Diencephalon (tissue), 1 donor: ENCODE results near the gene TFPI2. TPM values are rescaled to one million over a fixed set of nuclear protein-coding genes. Genes with fewer than 3 reads are reported as not detected.

Experiments
- small RNA-seq: library from RNA; depleted of rRNA; stranded (forward); fragments of <200 nt; gene quantifications from one replicate; pipeline ENCODE3, GENCODE V24; 2014
- total RNA-seq: library from RNA; depleted of rRNA; stranded (reverse); fragments of >200 nt; gene quantifications from one replicate; pipeline ENCODE4 v1.2.3, GENCODE V29; 2014

The TFPI2 gene, protein sequence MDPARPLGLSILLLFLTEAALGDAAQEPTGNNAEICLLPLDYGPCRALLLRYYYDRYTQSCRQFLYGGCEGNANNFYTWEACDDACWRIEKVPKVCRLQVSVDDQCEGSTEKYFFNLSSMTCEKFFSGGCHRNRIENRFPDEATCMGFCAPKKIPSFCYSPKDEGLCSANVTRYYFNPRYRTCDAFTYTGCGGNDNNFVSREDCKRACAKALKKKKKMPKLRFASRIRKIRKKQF
- total RNA-seq: 0.92 TPM

DNA sequence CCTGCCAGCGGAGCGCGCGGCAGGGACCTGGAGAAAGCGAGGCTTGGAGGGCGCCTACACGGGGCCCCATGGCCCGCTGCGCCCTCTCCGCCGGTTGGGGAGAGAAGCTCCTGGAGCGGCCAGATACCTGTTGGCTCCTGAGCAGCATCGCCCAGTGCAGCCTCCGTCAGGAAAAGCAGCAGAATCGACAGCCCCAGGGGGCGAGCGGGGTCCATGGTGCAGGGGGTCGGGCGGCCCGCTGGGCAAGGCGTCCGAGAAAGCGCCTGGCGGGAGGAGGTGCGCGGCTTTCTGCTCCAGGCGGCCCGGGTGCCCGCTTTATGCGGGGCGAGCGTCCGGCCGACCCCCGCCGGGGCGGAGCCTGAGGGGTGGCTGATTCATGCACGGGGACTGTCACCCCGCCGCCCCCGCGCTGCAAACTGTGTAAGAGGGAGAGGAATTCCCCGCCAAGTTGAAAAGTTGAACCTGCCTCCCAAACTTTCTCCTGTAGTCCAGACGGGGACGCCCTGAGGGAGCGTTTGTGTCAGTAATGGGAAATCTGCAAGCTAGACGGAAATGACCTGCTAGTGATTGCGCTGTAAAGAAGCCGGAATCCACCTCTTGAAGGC lies at the start of gene TFPI2:
Gene TFPI2, minus strand, starts transcription at position 290 of the 605 bp plus-strand sequence. Its CDS starts 75 bp downstream, at position 215.

DNA sequence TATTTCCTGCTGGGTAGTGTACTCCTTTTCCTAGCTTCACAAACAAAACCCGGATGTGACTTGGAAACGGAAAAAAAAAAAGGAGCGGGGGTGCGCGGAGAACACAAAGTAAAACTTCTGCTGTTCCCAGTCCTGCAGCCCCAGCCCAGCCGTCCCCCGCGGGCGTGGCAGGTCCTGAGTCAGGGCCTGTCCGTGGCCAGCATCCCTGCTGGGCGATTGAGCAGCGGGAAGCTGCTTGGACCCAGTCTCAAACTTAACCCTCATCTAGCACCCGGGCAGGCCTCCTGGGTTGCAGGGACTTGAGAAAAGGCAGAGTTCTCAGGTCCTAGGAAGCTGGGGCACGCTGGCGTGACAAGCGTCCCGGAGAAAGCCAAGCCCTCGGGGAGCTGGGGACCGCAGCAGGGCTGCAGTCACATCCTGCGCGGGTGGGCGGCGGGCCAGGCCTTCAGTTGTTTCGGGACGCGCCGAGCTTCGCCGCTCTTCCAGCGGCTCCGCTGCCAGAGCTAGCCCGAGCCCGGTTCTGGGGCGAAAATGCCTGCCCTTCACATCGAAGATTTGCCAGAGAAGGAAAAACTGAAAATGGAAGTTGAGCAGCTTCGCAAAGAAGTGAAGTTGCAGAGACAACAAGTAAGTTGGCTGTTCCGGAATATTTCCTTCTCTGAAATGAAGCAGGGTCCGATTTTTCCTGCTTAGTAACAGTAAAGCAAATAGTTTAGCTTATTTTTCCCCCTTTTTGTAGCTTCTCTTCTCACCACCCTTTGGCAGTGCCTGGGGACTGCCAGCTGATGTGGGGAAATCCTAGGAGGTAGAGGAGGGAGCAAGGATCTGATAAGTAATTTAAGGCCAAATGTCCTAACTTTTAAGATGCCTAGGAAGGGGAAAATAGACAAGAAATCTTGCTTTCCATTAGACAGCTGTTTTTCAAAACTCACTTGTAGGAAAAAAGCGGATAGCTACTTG lies 31.3 kb upstream of the TFPI2 start, which contains the start of gene GNG11:
Gene GNG11, plus strand, starts transcription at position 129 of the 960 bp plus-strand sequence. Its CDS starts 403 bp downstream, at position 532.

DNA sequence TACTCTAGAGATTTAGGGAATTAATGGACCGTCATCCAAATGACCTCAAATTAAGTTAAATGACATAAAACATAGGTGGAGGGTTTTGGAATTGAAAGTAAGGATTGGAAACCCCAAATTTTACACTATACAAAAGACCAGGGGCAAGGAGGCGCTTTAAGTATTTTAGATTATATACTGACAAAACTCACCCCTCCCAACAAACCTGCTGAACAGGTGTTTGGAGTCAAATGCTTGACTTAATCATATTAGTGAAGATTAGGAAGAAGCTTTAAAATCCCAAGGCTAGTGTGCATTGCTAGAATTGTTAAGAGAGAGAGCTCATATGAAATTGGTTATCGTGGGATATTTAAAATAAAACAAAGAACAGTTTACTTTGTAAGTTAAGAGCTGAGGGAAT lies 15.7 kb upstream of the TFPI2 start, which contains the start of gene GNGT1:
Gene GNGT1, plus strand, starts transcription at position 301 of the 400 bp plus-strand sequence. CDS start 180 bp downstream, outside the sequence.

Small RNA genes within 50 kb of the gene (small RNA-seq; reads per million reads assigned to genes)
- gene AC002076.2: not detected

Other genes starting within 250 kb of the TFPI2 start
- gene GNGT1, start 15.8 kb upstream of the TFPI2 start, total RNA-seq: not detected
- 6.5 TPM for gene GNG11, start 31.0 kb upstream of the TFPI2 start, total RNA-seq
- 28.4 TPM for gene BET1, start 113.6 kb upstream of the TFPI2 start, total RNA-seq